HEK293 (cell line): ENCODE data around the gene LIN37.

Experiments used
- KLF10 ChIP-seq: fragments of 450-650 bp; IDR thresholded peaks from 2 replicates; pipeline ENCODE4 v1.5.1; 2018; ENCODE audit warnings: missing biosample characterization, mild to moderate bottlenecking, missing genetic modification characterization
- KLF9 ChIP-seq: fragments of 450-650 bp; formaldehyde crosslinking; IDR thresholded peaks from 2 replicates; pipeline ENCODE4 v1.5.1; 2016; ENCODE audit warnings: missing biosample characterization, missing genetic modification characterization, low read depth
- RBAK ChIP-seq: fragments of 450-650 bp; formaldehyde crosslinking; IDR thresholded peaks from 2 replicates; pipeline ENCODE4 v1.5.1; 2016; ENCODE audit warnings: missing biosample characterization, missing genetic modification characterization
- SALL2 ChIP-seq: fragments of 450-650 bp; formaldehyde crosslinking; IDR thresholded peaks from 2 replicates; pipeline ENCODE4 v1.5.0; 2017; ENCODE audit warnings: missing biosample characterization, mild to moderate bottlenecking, missing genetic modification characterization, borderline replicate concordance
- WT1 ChIP-seq: fragments of 450-650 bp; formaldehyde crosslinking; IDR thresholded peaks from 2 replicates; pipeline ENCODE4 v1.5.1; 2016; ENCODE audit warnings: missing biosample characterization, missing genetic modification characterization
- ZBTB17 ChIP-seq: fragments of 450-650 bp; formaldehyde crosslinking; IDR thresholded peaks from 2 replicates; pipeline ENCODE4 v1.5.1; 2016; ENCODE audit warnings: missing biosample characterization, missing genetic modification characterization
- ZBTB20 ChIP-seq: fragments of 450-650 bp; formaldehyde crosslinking; IDR thresholded peaks from 2 replicates; pipeline ENCODE4 v1.5.1; 2016; ENCODE audit warnings: missing biosample characterization, missing genetic modification characterization
- ZBTB48 ChIP-seq: fragments of 450-650 bp; formaldehyde crosslinking; IDR thresholded peaks from 2 replicates; pipeline ENCODE4 v1.5.1; 2016; ENCODE audit warnings: missing biosample characterization, missing genetic modification characterization
- ZFP37 ChIP-seq: fragments of 450-650 bp; formaldehyde crosslinking; IDR thresholded peaks from 2 replicates; pipeline ENCODE4 v1.5.1; 2016; ENCODE audit warnings: missing biosample characterization, missing genetic modification characterization
- ZNF10 ChIP-seq: fragments of 450-650 bp; formaldehyde crosslinking; IDR thresholded peaks from 2 replicates; pipeline ENCODE4 v1.5.1; 2017; ENCODE audit warnings: missing biosample characterization, missing genetic modification characterization
- ZNF2 ChIP-seq: fragments of 450-650 bp; formaldehyde crosslinking; IDR thresholded peaks from 2 replicates; pipeline ENCODE4 v1.5.1; 2016; ENCODE audit warnings: missing biosample characterization, missing genetic modification characterization
- ZNF311 ChIP-seq: fragments of 450-650 bp; formaldehyde crosslinking; IDR thresholded peaks from 2 replicates; pipeline ENCODE4 v1.5.1; 2017; ENCODE audit warnings: missing biosample characterization, missing genetic modification characterization, borderline replicate concordance
- ZNF350 ChIP-seq: fragments of 450-650 bp; formaldehyde crosslinking; IDR thresholded peaks from 2 replicates; pipeline ENCODE4 v1.5.0; 2017; ENCODE audit warnings: missing biosample characterization, mild to moderate bottlenecking, missing genetic modification characterization
- ZNF48 ChIP-seq: fragments of 450-650 bp; formaldehyde crosslinking; IDR thresholded peaks from 2 replicates; pipeline ENCODE4 v1.5.1; 2016; ENCODE audit warnings: missing biosample characterization, missing genetic modification characterization
- ZNF510 ChIP-seq: fragments of 450-650 bp; formaldehyde crosslinking; IDR thresholded peaks from 2 replicates; pipeline ENCODE4 v1.5.1; 2018; ENCODE audit warnings: mild to moderate bottlenecking, missing genetic modification characterization, missing biosample characterization; ENCODE audit not compliant: insufficient replicate concordance
- ZNF585B ChIP-seq: fragments of 450-650 bp; formaldehyde crosslinking; IDR thresholded peaks from 2 replicates; pipeline ENCODE4 v1.5.1; 2016; ENCODE audit warnings: missing biosample characterization, missing genetic modification characterization
- ZNF610 ChIP-seq: fragments of 450-650 bp; formaldehyde crosslinking; IDR thresholded peaks from 2 replicates; pipeline ENCODE4 v1.5.1; 2016; ENCODE audit warnings: missing biosample characterization, missing genetic modification characterization, borderline replicate concordance
- ZNF660 ChIP-seq: fragments of 450-650 bp; IDR thresholded peaks from 2 replicates; pipeline ENCODE4 v1.5.1; 2018; ENCODE audit warnings: missing biosample characterization, mild to moderate bottlenecking, missing genetic modification characterization
- ZNF792 ChIP-seq: fragments of 450-650 bp; formaldehyde crosslinking; IDR thresholded peaks from 2 replicates; pipeline ENCODE4 v1.5.1; 2016; ENCODE audit warnings: missing biosample characterization, missing genetic modification characterization
- ZSCAN23 ChIP-seq: fragments of 450-650 bp; formaldehyde crosslinking; IDR thresholded peaks from 2 replicates; pipeline ENCODE4 v1.5.1; 2016; ENCODE audit warnings: missing biosample characterization, missing genetic modification characterization
- TF ChIP-seq, protein P1 (sequence below): fragments of 450-650 bp; formaldehyde crosslinking; IDR thresholded peaks from 2 replicates; pipeline ENCODE4 v1.5.1; 2016; ENCODE audit warnings: missing biosample characterization, missing genetic modification characterization
- TF ChIP-seq, protein P2 (sequence below): fragments of 450-650 bp; formaldehyde crosslinking; IDR thresholded peaks from 2 replicates; pipeline ENCODE4 v1.5.1; 2017; ENCODE audit warnings: missing biosample characterization, missing genetic modification characterization
- TF ChIP-seq, protein P3 (sequence below): fragments of 450-650 bp; formaldehyde crosslinking; IDR thresholded peaks from 2 replicates; pipeline ENCODE4 v1.5.1; 2017; ENCODE audit warnings: missing biosample characterization, missing genetic modification characterization
- TF ChIP-seq, protein P4 (sequence below): fragments of 450-650 bp; formaldehyde crosslinking; IDR thresholded peaks from 2 replicates; pipeline ENCODE4 v1.5.1; 2016; ENCODE audit warnings: missing biosample characterization, missing genetic modification characterization
- TF ChIP-seq, protein P5 (sequence below): fragments of 450-650 bp; formaldehyde crosslinking; IDR thresholded peaks from 2 replicates; pipeline ENCODE4 v1.5.1; 2016; ENCODE audit warnings: missing biosample characterization, missing genetic modification characterization
- TF ChIP-seq, protein P6 (sequence below): fragments of 450-650 bp; formaldehyde crosslinking; conservative IDR thresholded peaks from 2 replicates; pipeline ENCODE4 v1.5.1; 2016; ENCODE audit warnings: low read depth, missing biosample characterization, missing genetic modification characterization

LIN37 gene

DNA sequence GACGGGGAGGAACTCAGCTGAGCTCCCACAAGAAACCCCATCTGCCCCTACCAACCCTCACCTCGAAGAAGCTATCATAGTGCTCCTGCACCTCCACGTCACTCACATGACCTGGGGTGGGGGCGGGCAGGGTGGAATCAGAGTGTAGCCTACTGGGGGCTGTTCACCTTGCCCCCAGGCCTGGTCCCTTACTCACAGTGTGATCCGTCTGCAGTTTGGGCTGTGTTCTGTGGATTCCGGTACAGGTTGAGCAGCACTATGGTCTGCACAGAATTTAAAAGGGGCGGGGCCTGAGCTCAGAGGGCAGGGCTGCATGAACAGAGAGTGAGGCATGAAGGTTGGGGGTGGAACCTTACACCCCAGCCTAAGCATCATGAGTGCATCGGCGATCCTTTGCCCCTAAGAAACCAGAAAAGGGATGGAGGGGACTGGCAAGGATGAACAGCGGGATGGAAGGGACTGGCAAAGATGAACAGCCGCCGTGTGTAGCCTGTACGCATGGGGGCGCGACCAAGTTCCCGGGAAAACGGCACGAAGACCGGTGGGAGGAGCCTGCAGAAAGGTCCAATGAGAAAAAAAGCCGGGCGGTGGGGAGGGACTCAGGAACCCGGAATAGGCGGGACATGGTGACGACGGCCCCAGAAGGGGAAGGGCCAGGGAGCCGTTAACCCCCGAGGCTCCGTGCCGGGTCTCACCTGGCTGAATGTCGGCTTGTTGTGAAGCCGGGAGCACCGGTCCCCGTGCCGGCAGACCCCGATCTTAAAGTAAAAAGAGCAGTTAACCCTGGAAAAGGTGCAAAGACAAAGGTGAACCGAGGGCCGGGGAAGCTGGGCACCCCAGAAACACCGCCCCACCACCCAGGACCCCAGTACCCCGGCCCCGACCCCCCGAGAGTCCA, 3.7 kb upstream of the LIN37 start (continued):
- TF ChIP-seq ZNF350 = no peak
- no peak for TF ChIP-seq ZNF792 (tag by site-specific recombination)
- peak; percentile 89 for TF ChIP-seq ZBTB20
- TF ChIP-seq, protein P1, sequence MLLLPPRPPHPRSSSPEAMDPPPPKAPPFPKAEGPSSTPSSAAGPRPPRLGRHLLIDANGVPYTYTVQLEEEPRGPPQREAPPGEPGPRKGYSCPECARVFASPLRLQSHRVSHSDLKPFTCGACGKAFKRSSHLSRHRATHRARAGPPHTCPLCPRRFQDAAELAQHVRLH (tag by site-specific recombination) = peak; percentile 52; the same call in 1 of the 2 replicates
- TF ChIP-seq ZNF585B (tag by site-specific recombination) = no peak
- TF ChIP-seq, protein P2, sequence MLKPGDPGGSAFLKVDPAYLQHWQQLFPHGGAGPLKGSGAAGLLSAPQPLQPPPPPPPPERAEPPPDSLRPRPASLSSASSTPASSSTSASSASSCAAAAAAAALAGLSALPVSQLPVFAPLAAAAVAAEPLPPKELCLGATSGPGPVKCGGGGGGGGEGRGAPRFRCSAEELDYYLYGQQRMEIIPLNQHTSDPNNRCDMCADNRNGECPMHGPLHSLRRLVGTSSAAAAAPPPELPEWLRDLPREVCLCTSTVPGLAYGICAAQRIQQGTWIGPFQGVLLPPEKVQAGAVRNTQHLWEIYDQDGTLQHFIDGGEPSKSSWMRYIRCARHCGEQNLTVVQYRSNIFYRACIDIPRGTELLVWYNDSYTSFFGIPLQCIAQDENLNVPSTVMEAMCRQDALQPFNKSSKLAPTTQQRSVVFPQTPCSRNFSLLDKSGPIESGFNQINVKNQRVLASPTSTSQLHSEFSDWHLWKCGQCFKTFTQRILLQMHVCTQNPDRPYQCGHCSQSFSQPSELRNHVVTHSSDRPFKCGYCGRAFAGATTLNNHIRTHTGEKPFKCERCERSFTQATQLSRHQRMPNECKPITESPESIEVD (tag by site-specific recombination) = no peak
- peak; percentile 49 for TF ChIP-seq ZNF610 (tag by site-specific recombination)
- TF ChIP-seq ZBTB48 (tag by site-specific recombination) = peak; percentile 92
- TF ChIP-seq ZNF510 (tag by site-specific recombination) = no peak
- TF ChIP-seq, protein P3, sequence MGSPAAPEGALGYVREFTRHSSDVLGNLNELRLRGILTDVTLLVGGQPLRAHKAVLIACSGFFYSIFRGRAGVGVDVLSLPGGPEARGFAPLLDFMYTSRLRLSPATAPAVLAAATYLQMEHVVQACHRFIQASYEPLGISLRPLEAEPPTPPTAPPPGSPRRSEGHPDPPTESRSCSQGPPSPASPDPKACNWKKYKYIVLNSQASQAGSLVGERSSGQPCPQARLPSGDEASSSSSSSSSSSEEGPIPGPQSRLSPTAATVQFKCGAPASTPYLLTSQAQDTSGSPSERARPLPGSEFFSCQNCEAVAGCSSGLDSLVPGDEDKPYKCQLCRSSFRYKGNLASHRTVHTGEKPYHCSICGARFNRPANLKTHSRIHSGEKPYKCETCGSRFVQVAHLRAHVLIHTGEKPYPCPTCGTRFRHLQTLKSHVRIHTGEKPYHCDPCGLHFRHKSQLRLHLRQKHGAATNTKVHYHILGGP = no peak
- no peak for TF ChIP-seq ZNF48 (tag by site-specific recombination)
- TF ChIP-seq ZNF660 (tag by site-specific recombination) = 0 out of 2 replicates have a peak, but pooled peaks have one; percentile 87
- peak; percentile 100 for TF ChIP-seq ZBTB17 (tag by site-specific recombination)
- TF ChIP-seq ZNF2 = peak; percentile 86; the same call in 1 of the 2 replicates
- TF ChIP-seq KLF9 = peak; percentile 92
- no peak; the same call in 1 of the 2 replicates for TF ChIP-seq ZSCAN23 (tag by site-specific recombination)
- no peak for TF ChIP-seq SALL2 (tag by site-specific recombination)
- TF ChIP-seq RBAK (tag by site-specific recombination) = no peak
- no peak for TF ChIP-seq ZNF311
- peak; percentile 94 for TF ChIP-seq KLF10 (tag by site-specific recombination)
- TF ChIP-seq, protein P4, sequence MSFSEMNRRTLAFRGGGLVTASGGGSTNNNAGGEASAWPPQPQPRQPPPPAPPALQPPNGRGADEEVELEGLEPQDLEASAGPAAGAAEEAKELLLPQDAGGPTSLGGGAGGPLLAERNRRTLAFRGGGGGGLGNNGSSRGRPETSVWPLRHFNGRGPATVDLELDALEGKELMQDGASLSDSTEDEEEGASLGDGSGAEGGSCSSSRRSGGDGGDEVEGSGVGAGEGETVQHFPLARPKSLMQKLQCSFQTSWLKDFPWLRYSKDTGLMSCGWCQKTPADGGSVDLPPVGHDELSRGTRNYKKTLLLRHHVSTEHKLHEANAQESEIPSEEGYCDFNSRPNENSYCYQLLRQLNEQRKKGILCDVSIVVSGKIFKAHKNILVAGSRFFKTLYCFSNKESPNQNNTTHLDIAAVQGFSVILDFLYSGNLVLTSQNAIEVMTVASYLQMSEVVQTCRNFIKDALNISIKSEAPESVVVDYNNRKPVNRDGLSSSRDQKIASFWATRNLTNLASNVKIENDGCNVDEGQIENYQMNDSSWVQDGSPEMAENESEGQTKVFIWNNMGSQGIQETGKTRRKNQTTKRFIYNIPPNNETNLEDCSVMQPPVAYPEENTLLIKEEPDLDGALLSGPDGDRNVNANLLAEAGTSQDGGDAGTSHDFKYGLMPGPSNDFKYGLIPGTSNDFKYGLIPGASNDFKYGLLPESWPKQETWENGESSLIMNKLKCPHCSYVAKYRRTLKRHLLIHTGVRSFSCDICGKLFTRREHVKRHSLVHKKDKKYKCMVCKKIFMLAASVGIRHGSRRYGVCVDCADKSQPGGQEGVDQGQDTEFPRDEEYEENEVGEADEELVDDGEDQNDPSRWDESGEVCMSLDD (tag by site-specific recombination) = peak; percentile 12; the same call in 1 of the 2 replicates
- TF ChIP-seq, protein P5, sequence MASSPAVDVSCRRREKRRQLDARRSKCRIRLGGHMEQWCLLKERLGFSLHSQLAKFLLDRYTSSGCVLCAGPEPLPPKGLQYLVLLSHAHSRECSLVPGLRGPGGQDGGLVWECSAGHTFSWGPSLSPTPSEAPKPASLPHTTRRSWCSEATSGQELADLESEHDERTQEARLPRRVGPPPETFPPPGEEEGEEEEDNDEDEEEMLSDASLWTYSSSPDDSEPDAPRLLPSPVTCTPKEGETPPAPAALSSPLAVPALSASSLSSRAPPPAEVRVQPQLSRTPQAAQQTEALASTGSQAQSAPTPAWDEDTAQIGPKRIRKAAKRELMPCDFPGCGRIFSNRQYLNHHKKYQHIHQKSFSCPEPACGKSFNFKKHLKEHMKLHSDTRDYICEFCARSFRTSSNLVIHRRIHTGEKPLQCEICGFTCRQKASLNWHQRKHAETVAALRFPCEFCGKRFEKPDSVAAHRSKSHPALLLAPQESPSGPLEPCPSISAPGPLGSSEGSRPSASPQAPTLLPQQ (tag by site-specific recombination) = peak; percentile 57; the same call in 1 of the 2 replicates
- TF ChIP-seq ZFP37 (tag by site-specific recombination) = 0 out of 2 replicates have a peak, but pooled peaks have one; percentile 36
- TF ChIP-seq WT1 (tag by site-specific recombination) = no peak
- TF ChIP-seq ZNF10 (tag by site-specific recombination) = no peak
- TF ChIP-seq, protein P6, sequence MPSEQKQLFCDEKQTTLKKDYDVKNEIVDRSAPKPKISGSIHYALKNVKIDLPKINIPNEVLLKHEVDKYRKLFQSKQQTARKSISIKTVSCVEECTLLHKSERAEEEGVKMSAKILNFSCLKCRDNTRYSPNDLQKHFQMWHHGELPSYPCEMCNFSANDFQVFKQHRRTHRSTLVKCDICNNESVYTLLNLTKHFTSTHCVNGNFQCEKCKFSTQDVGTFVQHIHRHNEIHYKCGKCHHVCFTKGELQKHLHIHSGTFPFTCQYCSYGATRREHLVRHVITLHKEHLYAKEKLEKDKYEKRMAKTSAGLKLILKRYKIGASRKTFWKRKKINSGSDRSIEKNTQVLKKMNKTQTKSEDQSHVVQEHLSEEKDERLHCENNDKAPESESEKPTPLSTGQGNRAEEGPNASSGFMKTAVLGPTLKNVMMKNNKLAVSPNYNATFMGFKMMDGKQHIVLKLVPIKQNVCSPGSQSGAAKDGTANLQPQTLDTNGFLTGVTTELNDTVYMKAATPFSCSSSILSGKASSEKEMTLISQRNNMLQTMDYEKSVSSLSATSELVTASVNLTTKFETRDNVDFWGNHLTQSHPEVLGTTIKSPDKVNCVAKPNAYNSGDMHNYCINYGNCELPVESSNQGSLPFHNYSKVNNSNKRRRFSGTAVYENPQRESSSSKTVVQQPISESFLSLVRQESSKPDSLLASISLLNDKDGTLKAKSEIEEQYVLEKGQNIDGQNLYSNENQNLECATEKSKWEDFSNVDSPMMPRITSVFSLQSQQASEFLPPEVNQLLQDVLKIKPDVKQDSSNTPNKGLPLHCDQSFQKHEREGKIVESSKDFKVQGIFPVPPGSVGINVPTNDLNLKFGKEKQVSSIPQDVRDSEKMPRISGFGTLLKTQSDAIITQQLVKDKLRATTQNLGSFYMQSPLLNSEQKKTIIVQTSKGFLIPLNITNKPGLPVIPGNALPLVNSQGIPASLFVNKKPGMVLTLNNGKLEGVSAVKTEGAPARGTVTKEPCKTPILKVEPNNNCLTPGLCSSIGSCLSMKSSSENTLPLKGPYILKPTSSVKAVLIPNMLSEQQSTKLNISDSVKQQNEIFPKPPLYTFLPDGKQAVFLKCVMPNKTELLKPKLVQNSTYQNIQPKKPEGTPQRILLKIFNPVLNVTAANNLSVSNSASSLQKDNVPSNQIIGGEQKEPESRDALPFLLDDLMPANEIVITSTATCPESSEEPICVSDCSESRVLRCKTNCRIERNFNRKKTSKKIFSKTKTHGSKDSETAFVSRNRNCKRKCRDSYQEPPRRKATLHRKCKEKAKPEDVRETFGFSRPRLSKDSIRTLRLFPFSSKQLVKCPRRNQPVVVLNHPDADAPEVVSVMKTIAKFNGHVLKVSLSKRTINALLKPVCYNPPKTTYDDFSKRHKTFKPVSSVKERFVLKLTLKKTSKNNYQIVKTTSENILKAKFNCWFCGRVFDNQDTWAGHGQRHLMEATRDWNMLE (tag by site-specific recombination) = 0 out of 2 replicates have a peak, but pooled peaks have one; percentile 7
